ENCODE results near the gene ACOXL. TPM values are rescaled to one million over a fixed set of nuclear protein-coding genes. Genes with fewer than 3 reads are reported as not detected.

Gene ACOXL
- total and polyA plus RNA-seq, 2 of the 8 experiments (the other 6 are each of a cell fraction or from before 2014, with no cell fraction given): 11.4 to 20.6 TPM

DNA sequence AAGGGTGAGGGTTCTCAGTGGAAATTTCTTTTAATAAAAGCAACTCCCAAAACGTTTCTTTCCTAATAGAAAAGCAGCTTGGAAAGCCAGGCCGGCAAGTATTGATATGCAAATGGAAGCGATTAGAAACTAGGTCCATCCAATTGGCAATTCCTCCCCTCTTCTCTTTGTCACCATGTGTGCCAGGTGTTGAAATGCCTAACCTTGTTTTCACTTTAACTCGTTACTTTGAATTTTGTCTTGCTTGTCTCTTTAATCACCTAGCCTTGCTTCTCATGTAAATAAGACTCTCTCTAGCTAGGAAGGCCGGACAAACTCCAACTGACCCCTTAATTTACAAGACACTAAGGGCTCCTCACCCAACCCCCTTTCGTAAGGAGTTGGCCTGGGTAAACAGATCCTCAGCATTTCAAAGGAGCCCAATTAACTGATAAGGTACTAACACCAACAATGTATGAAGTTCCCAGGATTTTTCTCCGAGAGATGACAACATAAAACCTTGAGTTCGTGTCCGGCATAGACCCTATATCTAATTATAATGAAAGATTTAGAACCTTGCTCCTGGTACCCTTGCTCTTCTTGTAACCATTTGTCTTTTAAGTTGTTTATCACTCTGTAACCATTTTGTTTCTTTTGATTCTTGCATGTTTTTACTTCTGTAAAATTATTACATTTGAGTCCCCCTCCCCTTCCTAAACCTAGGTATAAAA lies 44.4 kb upstream of the ACOXL start (continued):
- TF ChIP-seq, protein P1, sequence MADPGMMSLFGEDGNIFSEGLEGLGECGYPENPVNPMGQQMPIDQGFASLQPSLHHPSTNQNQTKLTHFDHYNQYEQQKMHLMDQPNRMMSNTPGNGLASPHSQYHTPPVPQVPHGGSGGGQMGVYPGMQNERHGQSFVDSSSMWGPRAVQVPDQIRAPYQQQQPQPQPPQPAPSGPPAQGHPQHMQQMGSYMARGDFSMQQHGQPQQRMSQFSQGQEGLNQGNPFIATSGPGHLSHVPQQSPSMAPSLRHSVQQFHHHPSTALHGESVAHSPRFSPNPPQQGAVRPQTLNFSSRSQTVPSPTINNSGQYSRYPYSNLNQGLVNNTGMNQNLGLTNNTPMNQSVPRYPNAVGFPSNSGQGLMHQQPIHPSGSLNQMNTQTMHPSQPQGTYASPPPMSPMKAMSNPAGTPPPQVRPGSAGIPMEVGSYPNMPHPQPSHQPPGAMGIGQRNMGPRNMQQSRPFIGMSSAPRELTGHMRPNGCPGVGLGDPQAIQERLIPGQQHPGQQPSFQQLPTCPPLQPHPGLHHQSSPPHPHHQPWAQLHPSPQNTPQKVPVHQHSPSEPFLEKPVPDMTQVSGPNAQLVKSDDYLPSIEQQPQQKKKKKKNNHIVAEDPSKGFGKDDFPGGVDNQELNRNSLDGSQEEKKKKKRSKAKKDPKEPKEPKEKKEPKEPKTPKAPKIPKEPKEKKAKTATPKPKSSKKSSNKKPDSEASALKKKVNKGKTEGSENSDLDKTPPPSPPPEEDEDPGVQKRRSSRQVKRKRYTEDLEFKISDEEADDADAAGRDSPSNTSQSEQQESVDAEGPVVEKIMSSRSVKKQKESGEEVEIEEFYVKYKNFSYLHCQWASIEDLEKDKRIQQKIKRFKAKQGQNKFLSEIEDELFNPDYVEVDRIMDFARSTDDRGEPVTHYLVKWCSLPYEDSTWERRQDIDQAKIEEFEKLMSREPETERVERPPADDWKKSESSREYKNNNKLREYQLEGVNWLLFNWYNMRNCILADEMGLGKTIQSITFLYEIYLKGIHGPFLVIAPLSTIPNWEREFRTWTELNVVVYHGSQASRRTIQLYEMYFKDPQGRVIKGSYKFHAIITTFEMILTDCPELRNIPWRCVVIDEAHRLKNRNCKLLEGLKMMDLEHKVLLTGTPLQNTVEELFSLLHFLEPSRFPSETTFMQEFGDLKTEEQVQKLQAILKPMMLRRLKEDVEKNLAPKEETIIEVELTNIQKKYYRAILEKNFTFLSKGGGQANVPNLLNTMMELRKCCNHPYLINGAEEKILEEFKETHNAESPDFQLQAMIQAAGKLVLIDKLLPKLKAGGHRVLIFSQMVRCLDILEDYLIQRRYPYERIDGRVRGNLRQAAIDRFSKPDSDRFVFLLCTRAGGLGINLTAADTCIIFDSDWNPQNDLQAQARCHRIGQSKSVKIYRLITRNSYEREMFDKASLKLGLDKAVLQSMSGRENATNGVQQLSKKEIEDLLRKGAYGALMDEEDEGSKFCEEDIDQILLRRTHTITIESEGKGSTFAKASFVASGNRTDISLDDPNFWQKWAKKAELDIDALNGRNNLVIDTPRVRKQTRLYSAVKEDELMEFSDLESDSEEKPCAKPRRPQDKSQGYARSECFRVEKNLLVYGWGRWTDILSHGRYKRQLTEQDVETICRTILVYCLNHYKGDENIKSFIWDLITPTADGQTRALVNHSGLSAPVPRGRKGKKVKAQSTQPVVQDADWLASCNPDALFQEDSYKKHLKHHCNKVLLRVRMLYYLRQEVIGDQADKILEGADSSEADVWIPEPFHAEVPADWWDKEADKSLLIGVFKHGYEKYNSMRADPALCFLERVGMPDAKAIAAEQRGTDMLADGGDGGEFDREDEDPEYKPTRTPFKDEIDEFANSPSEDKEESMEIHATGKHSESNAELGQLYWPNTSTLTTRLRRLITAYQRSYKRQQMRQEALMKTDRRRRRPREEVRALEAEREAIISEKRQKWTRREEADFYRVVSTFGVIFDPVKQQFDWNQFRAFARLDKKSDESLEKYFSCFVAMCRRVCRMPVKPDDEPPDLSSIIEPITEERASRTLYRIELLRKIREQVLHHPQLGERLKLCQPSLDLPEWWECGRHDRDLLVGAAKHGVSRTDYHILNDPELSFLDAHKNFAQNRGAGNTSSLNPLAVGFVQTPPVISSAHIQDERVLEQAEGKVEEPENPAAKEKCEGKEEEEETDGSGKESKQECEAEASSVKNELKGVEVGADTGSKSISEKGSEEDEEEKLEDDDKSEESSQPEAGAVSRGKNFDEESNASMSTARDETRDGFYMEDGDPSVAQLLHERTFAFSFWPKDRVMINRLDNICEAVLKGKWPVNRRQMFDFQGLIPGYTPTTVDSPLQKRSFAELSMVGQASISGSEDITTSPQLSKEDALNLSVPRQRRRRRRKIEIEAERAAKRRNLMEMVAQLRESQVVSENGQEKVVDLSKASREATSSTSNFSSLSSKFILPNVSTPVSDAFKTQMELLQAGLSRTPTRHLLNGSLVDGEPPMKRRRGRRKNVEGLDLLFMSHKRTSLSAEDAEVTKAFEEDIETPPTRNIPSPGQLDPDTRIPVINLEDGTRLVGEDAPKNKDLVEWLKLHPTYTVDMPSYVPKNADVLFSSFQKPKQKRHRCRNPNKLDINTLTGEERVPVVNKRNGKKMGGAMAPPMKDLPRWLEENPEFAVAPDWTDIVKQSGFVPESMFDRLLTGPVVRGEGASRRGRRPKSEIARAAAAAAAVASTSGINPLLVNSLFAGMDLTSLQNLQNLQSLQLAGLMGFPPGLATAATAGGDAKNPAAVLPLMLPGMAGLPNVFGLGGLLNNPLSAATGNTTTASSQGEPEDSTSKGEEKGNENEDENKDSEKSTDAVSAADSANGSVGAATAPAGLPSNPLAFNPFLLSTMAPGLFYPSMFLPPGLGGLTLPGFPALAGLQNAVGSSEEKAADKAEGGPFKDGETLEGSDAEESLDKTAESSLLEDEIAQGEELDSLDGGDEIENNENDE (IDR thresholded peaks at IDR 0.05; ENCODE audit: insufficient replicate concordance, low read length): peak; percentile 76
- TF ChIP-seq CHD2 (IDR thresholded peaks at IDR 0.05; ENCODE audit: low read length): 0 out of 2 replicates have a peak, but pooled peaks have one; percentile 61
- peak; percentile 90 for TF ChIP-seq TCF12 (IDR thresholded peaks at IDR 0.05; ENCODE audit: low read depth, low read length)
